GM12878 (cell line): ENCODE results near the gene DDX11.
"Not testable (repeated sequence)": the region's sequence is repeated elsewhere in the genome, so short reads cannot be mapped to it uniquely, and the experiment has no call there.

Experiments used
- EZH2 ChIP-seq: IDR thresholded peaks from 2 replicates; pipeline ENCODE4 v1.6.1; 2012; ENCODE audit warnings: low read depth, mild to moderate bottlenecking, control low read depth, inconsistent platforms, low read length, borderline replicate concordance; ENCODE audit not compliant: control insufficient read depth
- JUNB ChIP-seq: IDR thresholded peaks from 2 replicates; pipeline ENCODE4 v1.6.1; 2016; ENCODE audit warnings: antibody characterized with exemption, mild to moderate bottlenecking

GRCh38 chr12:31073527-31074332 is at the start of gene DDX11:
- not testable (repeated sequence) for TF ChIP-seq EZH2, JUNB
